HEK293 (cell line): ENCODE data around the gene STK26.

Source experiments
- CTCF ChIP-seq: fragments of 450-650 bp; formaldehyde crosslinking; IDR thresholded peaks from 2 replicates; pipeline ENCODE4 v1.5.1; 2016; ENCODE audit warnings: missing biosample characterization, missing genetic modification characterization
- TCF7L2 ChIP-seq: IDR thresholded peaks from 2 replicates; pipeline ENCODE4 v1.6.1; 2011; ENCODE audit warnings: low read depth, mild to moderate bottlenecking, inconsistent platforms, low read length, moderate library complexity, borderline replicate concordance

- TF ChIP-seq CTCF (tag by site-specific recombination) (no peak), TCF7L2 (no peak)
Observed at GRCh38 chrX:132034648-132035047, 11.5 kb downstream of the STK26 start.
